HCT116 (cell line): ENCODE results near the gene MRPL33. TPM values are rescaled to one million over a fixed set of nuclear protein-coding genes. Genes with fewer than 3 reads are reported as not detected.
A peak's percentile ranks its signal among the peaks of the same experiment; 100 is the strongest.

Source experiments
- ATAC-seq: fragments of 200-7000 bp; cut with Tn5 transposase; 2 replicates; pipeline ENCODE4 v1.9.1; 2020; ENCODE audit warnings: mild to moderate bottlenecking, moderate library complexity
- BruUV-seq: library from RNA; stranded (reverse); fragments of 400-500 nt; replicated peaks from 2 replicates; lab custom pipeline; 2021; lab: Mats Ljungman, UMichigan
- CTCF ChIA-PET: fragments of 300-600 bp; sonication (Branson Sonifier 250); formaldehyde crosslinking; loops from one replicate; lab custom pipeline; 2021; ENCODE audit warnings: antibody characterized with exemption; lab: Charles Lee
- POLR2A ChIA-PET: fragments of 300-600, 350-600 bp; sonication (Branson Sonifier 250); formaldehyde crosslinking; loops from one replicate; lab custom pipeline; 2021; ENCODE audit warnings: antibody characterized with exemption; lab: Charles Lee
- RAD21 ChIA-PET, 2 experiments: fragments of 300-600 bp; sonication (Branson Sonifier 250); formaldehyde crosslinking; loops; one replicate each; lab custom pipeline; 2023; ENCODE audit warnings: low total read pairs in 2 of 2; ENCODE audit not compliant: uncharacterized antibody in 2 of 2, unreplicated experiment in 2 of 2, low non-redundant PET in 1 of 2; lab: Charles Lee
- DNase-seq: peaks from one replicate; pipeline ENCODE4 v3.0.0-alpha.2; 2010; ENCODE audit warnings: low read depth, low spot score
- H2AFZ ChIP-seq: fragments of 200-600 bp; shearing (Covaris generic), sonication (generic); 2 replicates; pipeline ENCODE4 v1.6.1; 2017; ENCODE audit warnings: low read depth, mixed run types, mixed read lengths, antibody characterized with exemption, low read length; ENCODE audit not compliant: poor library complexity, severe bottlenecking
- H3K27ac ChIP-seq: 2 replicates; pipeline ENCODE4 v1.5.1; 2012; ENCODE audit warnings: low read depth, low read length
- H3K27me3 ChIP-seq: fragments of 200-600 bp; sonication (generic); 2 replicates; pipeline ENCODE4 v1.6.1; 2016; ENCODE audit warnings: mixed run types, low read length, mixed read lengths; ENCODE audit not compliant: insufficient read depth
- H3K36me3 ChIP-seq, 2 experiments: fragments of 200-500 bp in 1 of 2; fragments of 200-600 bp in 1 of 2; sonication (Bioruptor generic) in 1 of 2; sonication (generic) in 1 of 2; 2 replicates each; pipeline versions ENCODE4 v1.5.1 to v1.6.1; 2014 to 2016; ENCODE audit warnings: low read length in 2 of 2, inconsistent platforms in 1 of 2, mixed read lengths in 1 of 2, mixed run types in 1 of 2; ENCODE audit not compliant: insufficient read depth in 2 of 2, control insufficient read depth in 1 of 2
- H3K4me1 ChIP-seq, 2 experiments: fragments of 200-600 bp in 1 of 2; sonication (generic) in 1 of 2; 2 replicates each; pipeline versions ENCODE4 v1.5.1 to v1.6.1; 2012 to 2017; ENCODE audit warnings: low read length in 2 of 2, inconsistent platforms in 1 of 2, mild to moderate bottlenecking in 1 of 2, mixed read lengths in 1 of 2, mixed run types in 1 of 2, moderate library complexity in 1 of 2; ENCODE audit not compliant: insufficient read depth in 2 of 2, control insufficient read depth in 1 of 2
- H3K4me2 ChIP-seq: fragments of 200-600 bp; sonication (generic); 2 replicates; pipeline ENCODE4 v1.6.1; 2017; ENCODE audit warnings: mixed run types, low read length, mixed read lengths
- H3K4me3 ChIP-seq, 2 experiments: fragments of 200-600 bp in 1 of 2; sonication (generic) in 1 of 2; replicated peaks in 1 of 2; 2 replicates each; pipeline ENCODE4 v1.5.1; 2011 to 2016; ENCODE audit warnings: low read length in 2 of 2, control low read depth in 1 of 2, low read depth in 1 of 2, mild to moderate bottlenecking in 1 of 2, mixed read lengths in 1 of 2, mixed run types in 1 of 2
- H3K79me2 ChIP-seq: fragments of 200-600 bp; sonication (generic); 2 replicates; pipeline ENCODE4 v1.6.1; 2017; ENCODE audit warnings: mild to moderate bottlenecking, mixed run types, low read length, moderate library complexity, mixed read lengths; ENCODE audit not compliant: insufficient read depth
- H3K9ac ChIP-seq: fragments of 200-600 bp; sonication (generic); 2 replicates; pipeline ENCODE4 v1.6.1; 2016; ENCODE audit warnings: low read length, mixed read lengths
- H3K9me2 ChIP-seq: fragments of 200-600 bp; sonication (generic), shearing (Covaris generic); 2 replicates; pipeline ENCODE4 v1.6.1; 2017; ENCODE audit warnings: mixed run types, mild to moderate bottlenecking, moderate library complexity; ENCODE audit not compliant: insufficient read depth
- H3K9me3 ChIP-seq, 2 experiments: fragments of 200-500 bp in 1 of 2; fragments of 200-600 bp in 1 of 2; sonication (Bioruptor generic) in 1 of 2; sonication (generic) in 1 of 2; 2 replicates each; pipeline ENCODE4 v1.6.1; 2014 to 2017; ENCODE audit warnings: low read length in 2 of 2, mixed read lengths in 2 of 2, inconsistent platforms in 1 of 2, low read depth in 1 of 2, mild to moderate bottlenecking in 1 of 2, mixed run types in 1 of 2, moderate library complexity in 1 of 2; ENCODE audit not compliant: control insufficient read depth in 1 of 2, insufficient read depth in 1 of 2
- H4K20me1 ChIP-seq: fragments of 200-600 bp; sonication (generic), shearing (Covaris generic); 2 replicates; pipeline ENCODE4 v1.6.1; 2017; ENCODE audit warnings: mixed run types, mild to moderate bottlenecking, moderate library complexity; ENCODE audit not compliant: insufficient read depth
- MAX ChIP-seq: IDR thresholded peaks from 2 replicates; pipeline ENCODE4 v1.6.1; 2012
- POLR2A ChIP-seq: IDR thresholded peaks from 2 replicates; pipeline ENCODE4 v1.7.0; 2011; ENCODE audit warnings: borderline replicate concordance; ENCODE audit not compliant: insufficient read depth, insufficient read length; ENCODE audit errors: extremely low read depth
- intact Hi-C: fragments of 100-400 bp; cut with micrococcal nuclease; formaldehyde crosslinking; loops from 2 replicates; pipeline ENCODE4 v1.10.0; 2022
- total RNA-seq: library from RNA; stranded (reverse); gene quantifications from one replicate; pipeline ENCODE4 v1.2.1, GENCODE V29; 2021; ENCODE audit not compliant: unreplicated experiment

The MRPL33 gene
- total RNA-seq, 1 experiment from 2014 or later, result 66.3 TPM

- TSS peak; percentile 99 for BruUV-seq
- TF ChIP-seq POLR2A, result no peak
- RAD21 ChIA-PET, result no interaction called here
- ATAC-seq, result peak; percentile 23
- H4K20me1 ChIP-seq, result no peaks in the 10 kb centered on the region
- peaks cover 10 to 25% of the 10 kb centered on the region in 2 experiments for H3K4me1 ChIP-seq
- H3K27ac ChIP-seq, result peak overlapping the region; percentile 65
- peak overlapping the region; percentile 89 for H3K4me2 ChIP-seq
- H3K4me3 ChIP-seq, result peak overlapping the region; percentile 83 to 98
- H3K27me3 ChIP-seq, result no peaks in the 10 kb centered on the region
- H3K9ac ChIP-seq, result peak overlapping the region; percentile 80
- intact Hi-C loops, result no loop called here
- H3K79me2 ChIP-seq, result peaks cover 46% of the 10 kb centered on the region
- H2AFZ ChIP-seq, result peak overlapping the region; percentile 56
- no peaks in the 10 kb centered on the region for H3K9me2 ChIP-seq
- H3K36me3 ChIP-seq, result peaks cover 0 to 11% of the 10 kb centered on the region in 2 experiments; a peak in 2 of 4 replicates
- POLR2A ChIA-PET, result interaction anchor here (0.6 kb wide), 1 partner anchor 49 kb away, joined by 6 read pairs; no protein-coding TSS in a partner anchor
- DNase-seq, result no peak
- CTCF ChIA-PET, result no interaction called here
- H3K9me3 ChIP-seq, result no peaks in the 10 kb centered on the region
Measured at GRCh38 chr2:27771202-27771547, 344 bp upstream of the MRPL33 start.

- Histone ChIP-seq H3K9me2 (no peaks in the 10 kb centered on the region), H3K9me3 (no peaks in the 10 kb centered on the region), H3K9ac (peak overlapping the region; percentile 80), H3K4me1 (peaks cover 5 to 19% of the 10 kb centered on the region in 2 experiments; a peak in 3 of 4 replicates), H3K27ac (no peak overlapping the region), H3K4me3 (peak overlapping the region; percentile 83 to 98), H3K36me3 (peaks cover 4 to 11% of the 10 kb centered on the region in 2 experiments; a peak in 2 of 4 replicates), H3K79me2 (peaks cover 62% of the 10 kb centered on the region), H2AFZ (no peak overlapping the region), H3K4me2 (peak overlapping the region; percentile 89), H4K20me1 (peaks cover 1% of the 10 kb centered on the region; the same call in 1 of the 2 replicates), H3K27me3 (no peaks in the 10 kb centered on the region)
- DNase-seq, result no peak
- intact Hi-C loops, result no loop called here
- no peak for ATAC-seq
- BruUV-seq, result no TSS peak
- TF ChIP-seq MAX, result no peak
- RAD21 ChIA-PET, result no interaction called here
- CTCF ChIA-PET, result no interaction called here
- POLR2A ChIA-PET, result no interaction called here
Measured at GRCh38 chr2:27772804-27773203, 1.3 kb downstream of the MRPL33 start.
